NCI-H526 (cell line): ENCODE data around the gene CPEB4.
A peak's percentile ranks its signal among the peaks of the same experiment; 100 is the strongest.

Source experiments
- DNase-seq, 2 experiments: peaks; one replicate each; lab custom pipeline; 2025; lab: John Stamatoyannopoulos, UW

The CPEB4 gene

GRCh38 chr5:173887610-173888472 lies at the start of gene CPEB4:
CPEB4 (plus strand) TSS chr5:173888349; CDS start chr5:173889734, 1,385 bp downstream.
- peak; percentile 97 to 98 for DNase-seq

DNA sequence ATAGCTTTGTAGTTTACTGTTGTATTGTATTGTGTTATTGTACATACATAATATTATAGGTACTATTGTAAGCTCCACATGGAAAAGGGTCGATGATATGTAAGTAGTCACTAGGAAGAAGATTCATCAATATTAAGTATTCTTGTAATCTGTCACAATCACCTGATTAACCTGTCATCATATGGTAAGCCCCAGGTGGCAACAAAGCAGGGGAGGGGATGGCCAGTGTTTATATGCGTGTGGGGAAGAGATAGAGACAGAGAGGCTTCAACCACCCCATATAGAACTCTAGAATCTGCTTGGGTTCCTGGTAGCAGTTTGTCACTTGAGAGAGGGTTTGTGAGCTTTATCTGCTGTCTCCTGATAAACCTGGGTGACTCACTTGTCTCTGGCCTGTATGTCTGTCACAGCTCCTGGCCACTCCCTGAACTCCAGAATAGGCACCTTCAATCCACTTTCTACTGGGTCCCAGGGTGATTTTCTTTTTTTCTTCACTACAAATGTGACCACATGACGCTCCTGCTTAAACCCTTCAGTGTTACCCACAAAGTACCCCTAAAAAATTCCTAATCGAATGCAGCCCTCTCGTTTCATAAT lies 48.9 kb upstream of the CPEB4 start:
- DNase-seq: no peak

DNA sequence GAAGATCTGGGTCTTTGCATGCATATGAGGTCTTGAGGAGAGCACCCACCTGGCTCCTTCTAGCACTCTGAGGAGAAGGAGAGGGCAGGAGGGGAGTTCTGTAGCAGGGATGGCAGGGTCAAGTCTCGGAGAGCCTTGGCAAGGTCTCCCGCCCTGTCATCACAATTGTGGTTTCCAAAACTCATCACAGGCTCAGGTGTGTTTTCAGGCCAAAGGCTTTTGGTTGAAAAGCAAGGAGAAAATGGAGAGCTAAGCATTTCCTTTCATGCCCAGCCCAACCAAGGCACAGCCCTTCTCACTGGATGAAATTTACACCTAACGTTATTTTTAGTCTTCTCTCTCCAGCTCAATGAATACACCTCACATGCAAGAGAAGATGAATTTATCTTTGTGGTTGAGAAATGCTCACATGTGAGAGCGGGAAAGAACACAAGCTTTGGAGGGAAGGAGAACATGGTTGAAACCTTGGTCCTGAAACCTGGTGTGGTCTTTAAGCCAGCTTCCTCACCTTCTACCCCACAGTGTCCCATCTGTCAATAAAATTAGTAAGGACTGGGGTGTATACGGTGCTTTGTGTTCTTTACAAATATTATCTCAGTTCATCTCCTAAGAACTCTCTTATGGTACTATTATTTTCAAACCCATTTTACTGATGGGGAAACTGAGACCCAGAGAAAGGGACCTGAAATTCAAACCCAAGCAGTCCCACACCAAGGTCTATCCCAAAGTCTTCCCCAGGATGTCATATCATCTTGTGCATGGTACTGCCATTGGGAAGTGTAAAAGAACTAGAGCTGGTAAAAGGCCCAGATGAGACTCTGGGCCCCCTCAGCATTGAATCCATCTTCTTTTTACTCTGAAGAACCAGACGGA lies 47.8 kb upstream of the CPEB4 start:
- no peak for DNase-seq

DNA sequence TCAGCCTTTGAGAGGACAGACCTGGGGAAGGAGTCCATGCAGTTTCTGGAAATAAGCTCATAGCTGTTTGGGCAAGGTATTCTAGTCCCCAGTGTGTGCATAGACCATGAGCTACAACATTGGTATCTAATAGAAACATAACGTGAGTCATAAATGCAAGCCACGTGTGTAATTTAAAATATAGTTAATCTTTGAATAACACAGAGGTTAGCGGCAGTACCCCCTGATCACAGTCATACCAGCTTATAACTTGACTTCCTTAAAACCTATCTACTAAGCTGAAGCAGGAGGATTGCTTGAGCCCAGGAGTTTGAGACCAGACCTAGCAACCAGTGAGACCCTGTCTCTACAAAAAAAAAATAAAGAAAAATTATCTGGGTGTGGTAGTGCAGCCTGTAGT lies 46.4 kb upstream of the CPEB4 start:
- no peak for DNase-seq

DNA sequence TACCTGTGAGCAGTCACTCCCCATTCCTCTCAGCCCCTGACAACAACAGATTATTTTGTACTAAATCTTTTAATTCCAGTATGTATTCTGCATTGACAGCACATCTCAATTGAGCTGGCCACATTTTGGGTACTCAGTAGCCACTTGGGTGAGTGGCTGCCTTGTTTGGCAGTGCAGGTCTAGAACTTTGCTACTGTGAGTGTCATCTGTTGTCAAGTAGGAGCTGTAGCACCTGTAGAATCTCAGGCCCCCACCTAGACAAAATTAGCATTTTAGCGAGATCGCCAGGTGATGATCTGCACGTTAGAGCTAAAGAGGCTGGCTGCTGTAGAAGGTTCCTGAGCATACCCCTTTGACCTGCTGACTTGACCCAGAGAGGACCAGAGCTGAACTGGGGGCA lies 44.4 kb upstream of the CPEB4 start:
- no peak for DNase-seq

- DNase-seq: no peak
These were observed 42.8 kb upstream of the CPEB4 start for GRCh38 chr5:173845321-173845720.

GRCh38 chr5:173846929-173847501 lies 41.1 kb upstream of the CPEB4 start:
- no peak for DNase-seq

DNA sequence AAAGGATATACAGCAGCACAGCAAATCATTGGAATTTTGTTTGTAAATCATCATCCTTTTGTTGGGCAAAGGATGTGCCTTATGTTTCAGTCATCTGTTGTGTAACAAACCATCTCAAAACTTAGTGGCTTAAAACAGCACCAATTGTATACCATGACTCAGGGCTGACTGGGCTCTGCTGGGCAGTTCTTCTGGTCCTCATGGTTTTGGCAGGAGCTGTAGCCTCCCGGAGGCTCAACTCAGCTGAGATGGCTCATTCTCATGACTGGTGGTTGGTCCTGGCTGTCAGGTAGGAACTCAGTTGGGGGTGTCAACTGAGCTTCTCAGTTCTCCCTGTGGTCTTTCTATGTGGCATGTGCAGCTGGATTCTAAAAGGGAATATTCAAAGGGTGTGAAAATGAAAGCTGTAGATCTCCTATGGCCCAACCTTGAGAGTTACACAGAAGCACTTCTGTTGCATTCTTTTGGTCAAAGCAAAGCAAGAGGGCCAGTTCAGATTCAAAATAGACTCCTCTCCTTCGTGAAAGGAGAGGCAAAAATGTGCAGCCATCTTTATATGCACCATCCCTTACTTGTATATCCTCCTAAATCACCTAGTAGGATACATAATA lies 39.1 kb upstream of the CPEB4 start:
- DNase-seq: no peak

- DNase-seq: no peak
These were observed 38.2 kb upstream of the CPEB4 start for GRCh38 chr5:173849908-173850307.

GRCh38 chr5:173850659-173851058 lies 37.5 kb upstream of the CPEB4 start:
- no peak for DNase-seq

DNA sequence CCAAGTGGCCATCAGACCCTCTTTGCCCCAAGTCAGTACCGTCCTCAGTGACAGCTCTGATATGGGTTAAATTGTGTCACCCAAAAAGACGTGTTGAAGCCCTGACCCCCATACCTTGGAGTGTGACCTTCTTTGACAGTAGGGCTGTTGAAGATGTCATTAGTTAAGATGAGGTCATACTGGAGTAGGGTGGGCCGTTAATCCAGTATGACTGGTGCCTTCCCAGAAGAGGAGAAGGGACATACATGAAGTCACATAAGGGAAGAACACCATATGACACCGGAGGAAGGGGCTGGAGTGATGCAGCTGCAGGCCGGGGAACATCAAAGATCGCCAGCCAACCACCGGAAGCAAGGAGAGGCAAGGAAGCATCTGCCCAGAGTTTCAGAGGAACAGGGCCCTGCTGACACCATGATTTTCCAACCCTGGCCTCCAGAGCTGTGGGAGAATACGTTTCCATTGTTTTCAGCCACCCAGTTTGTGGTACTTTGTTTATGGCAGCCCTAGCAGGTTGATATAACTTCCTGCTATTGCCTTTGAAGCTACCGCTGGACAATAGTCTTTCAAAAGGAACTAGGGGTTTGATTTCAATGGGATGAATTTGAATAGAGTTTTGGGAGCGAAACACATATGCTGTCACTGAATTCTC lies 36.4 kb upstream of the CPEB4 start:
- no peak for DNase-seq

DNA sequence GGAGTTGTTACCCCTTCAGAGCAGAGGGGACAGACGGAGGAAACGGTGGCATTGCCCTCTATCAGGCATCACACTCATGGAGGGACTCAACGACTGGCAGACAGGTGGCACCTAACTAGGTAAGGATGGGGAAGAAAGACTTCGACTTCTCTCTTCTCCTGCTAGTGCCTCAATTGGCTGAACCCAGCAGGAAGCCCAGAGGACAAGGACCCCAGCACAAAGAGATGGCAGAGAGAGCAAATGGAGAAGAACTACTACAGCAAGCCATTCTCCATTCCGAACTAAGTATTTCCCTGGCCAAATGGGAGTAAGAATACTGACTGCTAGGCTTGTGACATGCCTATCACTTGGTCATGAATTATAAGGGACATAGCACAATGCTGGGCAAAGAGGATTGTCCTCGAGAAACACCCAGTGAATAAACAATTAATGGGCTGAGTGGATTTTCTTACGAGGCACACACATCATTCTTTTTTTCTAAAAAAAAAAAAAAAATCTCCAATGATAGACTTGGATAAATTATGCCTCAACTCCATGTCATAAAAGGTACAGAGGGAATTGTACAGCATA lies 35.3 kb upstream of the CPEB4 start:
- DNase-seq: no peak

DNA sequence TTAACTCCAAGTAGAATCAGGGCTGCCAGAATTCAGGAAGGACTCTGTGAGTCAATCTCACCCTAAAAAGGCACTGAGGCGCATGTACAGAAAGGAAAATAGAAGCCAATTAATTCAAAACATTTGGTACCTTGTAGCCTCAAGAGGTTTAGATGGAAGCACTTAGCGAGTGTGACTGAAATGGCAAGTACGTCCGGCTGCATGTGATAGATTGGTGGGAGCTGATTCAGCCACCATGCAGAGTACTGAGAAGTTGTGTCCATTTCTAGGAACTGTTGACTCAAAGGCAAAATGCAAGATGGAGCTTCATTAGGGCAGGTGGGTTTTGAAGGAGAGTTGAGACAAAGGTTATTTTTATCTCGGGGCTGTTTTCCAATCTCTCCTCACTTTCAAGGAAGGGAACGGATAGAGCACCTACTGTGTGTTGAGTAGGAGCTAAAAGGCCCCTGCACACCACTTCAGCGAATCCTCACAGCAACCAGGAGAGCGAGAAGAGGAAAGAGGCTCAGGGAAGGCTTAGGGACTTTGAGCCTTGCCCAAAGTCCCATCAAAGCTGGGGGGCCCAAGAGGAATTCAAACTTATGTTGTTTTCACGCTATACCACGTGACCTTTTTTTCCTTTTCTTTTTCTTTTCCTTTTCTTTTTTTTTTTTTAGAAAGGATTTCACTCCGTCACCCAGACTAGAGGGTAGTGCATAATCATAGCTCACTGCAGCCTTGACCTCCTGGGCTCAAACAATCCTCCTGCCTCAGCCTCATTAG lies 34.6 kb upstream of the CPEB4 start:
- no peak for DNase-seq

GRCh38 chr5:173855162-173855994 lies 32.8 kb upstream of the CPEB4 start:
- DNase-seq: no peak

- DNase-seq: no peak
These were observed 32.0 kb upstream of the CPEB4 start for GRCh38 chr5:173855995-173856656.

DNA sequence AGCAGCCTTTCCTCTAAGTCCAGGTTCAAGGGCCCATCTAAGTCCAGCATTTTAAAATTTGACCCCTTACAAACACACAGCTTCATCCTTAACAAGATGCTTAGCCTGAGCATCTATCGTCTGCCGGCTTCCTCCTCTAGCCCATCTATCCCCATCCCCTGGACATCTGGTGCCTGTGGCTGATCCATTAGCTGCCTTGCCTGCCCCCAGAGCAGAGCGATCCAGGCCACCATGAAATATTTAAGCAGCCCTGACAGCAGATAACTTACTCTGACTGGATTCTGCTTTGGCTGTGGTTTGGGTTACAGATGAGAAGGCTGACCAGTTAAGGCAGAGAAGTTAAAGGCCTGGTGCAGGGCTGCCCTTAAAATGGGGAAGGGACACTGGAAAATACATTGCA lies 30.9 kb upstream of the CPEB4 start:
- DNase-seq: no peak

- DNase-seq: no peak
These were observed 30.0 kb upstream of the CPEB4 start for GRCh38 chr5:173858021-173858669.
